SU-DHL-6 (cell line): ENCODE results near the gene DGKH.

Source experiments
- H2AFZ ChIP-seq: fragments of 200-600 bp; sonication (generic); 2 replicates; pipeline ENCODE4 v1.6.1; 2014; ENCODE audit warnings: low read depth, mild to moderate bottlenecking, moderate library complexity, mixed read lengths, antibody characterized with exemption, low read length; ENCODE audit not compliant: severe bottlenecking
- H3F3A ChIP-seq: fragments of 200-600 bp; shearing (Covaris generic); 2 replicates; pipeline ENCODE4 v1.6.0; 2016; ENCODE audit warnings: antibody characterized with exemption, mild to moderate bottlenecking; ENCODE audit not compliant: insufficient read depth
- H3K27ac ChIP-seq: fragments of 200-600 bp; sonication (generic); 2 replicates; pipeline ENCODE4 v1.5.1; 2016; ENCODE audit warnings: low read depth, mild to moderate bottlenecking, low read length, moderate library complexity, mixed read lengths
- H3K27me3 ChIP-seq: fragments of 200-600 bp; sonication (generic), shearing (Covaris generic); 2 replicates; pipeline ENCODE4 v1.6.0; 2014; ENCODE audit warnings: mild to moderate bottlenecking, low read length
- H3K36me3 ChIP-seq: fragments of 200-600 bp; sonication (generic); 2 replicates; pipeline ENCODE4 v1.6.1; 2014; ENCODE audit warnings: mild to moderate bottlenecking, low read length, mixed read lengths
- H3K4me2 ChIP-seq: fragments of 300-600, 200-600 bp; shearing (Covaris generic), sonication (generic); 2 replicates; pipeline ENCODE4 v1.6.0; 2014; ENCODE audit warnings: low read length, low read depth, mild to moderate bottlenecking; ENCODE audit not compliant: poor library complexity, severe bottlenecking
- H3K4me3 ChIP-seq: fragments of 200-600 bp; sonication (generic); 2 replicates; pipeline ENCODE4 v1.5.1; 2014; ENCODE audit warnings: antibody characterized with exemption, low read length, mild to moderate bottlenecking, mixed read lengths; ENCODE audit not compliant: insufficient read depth, poor library complexity, severe bottlenecking
- H3K79me2 ChIP-seq: fragments of 200-600 bp; sonication (generic); 2 replicates; pipeline ENCODE4 v1.6.1; 2014; ENCODE audit warnings: mild to moderate bottlenecking, low read length, moderate library complexity; ENCODE audit not compliant: insufficient read depth
- H3K9ac ChIP-seq: fragments of 200-600 bp; sonication (generic); 2 replicates; pipeline ENCODE4 v1.7.0; 2014; ENCODE audit warnings: mild to moderate bottlenecking, low read length
- H3K9me2 ChIP-seq: fragments of 200-600 bp; sonication (generic); replicated peaks from 2 replicates; pipeline ENCODE4 v1.6.1; 2014; ENCODE audit warnings: low read length; ENCODE audit not compliant: insufficient read depth
- H3K9me3 ChIP-seq: fragments of 200-600 bp; sonication (generic); 2 replicates; pipeline ENCODE4 v1.6.1; 2014; ENCODE audit warnings: low read length, mixed read lengths; ENCODE audit not compliant: insufficient read depth
- H4K20me1 ChIP-seq: fragments of 200-600 bp; sonication (generic); 2 replicates; pipeline ENCODE4 v1.6.1; 2014; ENCODE audit warnings: low read depth, mild to moderate bottlenecking, antibody characterized with exemption, low read length, moderate library complexity, mixed read lengths
- EZH2phosphoT487 ChIP-seq: fragments of 200-600 bp; sonication (generic), shearing (Covaris generic); conservative IDR thresholded peaks from 2 replicates; pipeline ENCODE4 v1.6.1; 2018; ENCODE audit warnings: mild to moderate bottlenecking, antibody characterized with exemption, low read length, moderate library complexity, mixed read lengths
- TF ChIP-seq, protein P1 (sequence below): fragments of 200-600 bp; sonication (generic); IDR thresholded peaks from one replicate; pipeline ENCODE4 v1.5.1; 2017; ENCODE audit warnings: antibody characterized with exemption, mild to moderate bottlenecking, low read length, moderate library complexity; ENCODE audit not compliant: insufficient read depth, poor library complexity, severe bottlenecking

The DGKH gene

DNA sequence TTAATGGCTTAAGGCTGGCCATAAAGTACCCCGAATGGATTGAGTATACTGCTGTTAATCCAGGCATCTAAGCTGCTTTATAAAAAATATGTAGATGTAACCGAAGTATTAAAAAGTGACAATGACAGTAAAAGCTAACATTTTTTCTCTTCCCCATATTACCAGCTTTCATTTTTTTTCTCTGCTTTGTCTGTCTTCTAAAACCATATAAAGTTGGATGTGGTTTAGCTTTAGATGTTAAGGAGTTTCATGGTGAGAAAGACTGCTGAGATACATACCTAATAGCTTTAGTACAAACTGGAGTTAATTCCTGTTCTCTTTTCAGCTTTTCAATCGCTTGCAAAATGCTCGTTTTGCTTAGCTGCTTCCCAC lies 224.3 kb downstream of the DGKH start:
- H3K27ac ChIP-seq: peak overlapping the region; percentile 83
- no peaks in the 10 kb centered on the region for H4K20me1 ChIP-seq
- no peak overlapping the region for H2AFZ ChIP-seq
- TF ChIP-seq EZH2phosphoT487: no peak
- TF ChIP-seq, protein P1, sequence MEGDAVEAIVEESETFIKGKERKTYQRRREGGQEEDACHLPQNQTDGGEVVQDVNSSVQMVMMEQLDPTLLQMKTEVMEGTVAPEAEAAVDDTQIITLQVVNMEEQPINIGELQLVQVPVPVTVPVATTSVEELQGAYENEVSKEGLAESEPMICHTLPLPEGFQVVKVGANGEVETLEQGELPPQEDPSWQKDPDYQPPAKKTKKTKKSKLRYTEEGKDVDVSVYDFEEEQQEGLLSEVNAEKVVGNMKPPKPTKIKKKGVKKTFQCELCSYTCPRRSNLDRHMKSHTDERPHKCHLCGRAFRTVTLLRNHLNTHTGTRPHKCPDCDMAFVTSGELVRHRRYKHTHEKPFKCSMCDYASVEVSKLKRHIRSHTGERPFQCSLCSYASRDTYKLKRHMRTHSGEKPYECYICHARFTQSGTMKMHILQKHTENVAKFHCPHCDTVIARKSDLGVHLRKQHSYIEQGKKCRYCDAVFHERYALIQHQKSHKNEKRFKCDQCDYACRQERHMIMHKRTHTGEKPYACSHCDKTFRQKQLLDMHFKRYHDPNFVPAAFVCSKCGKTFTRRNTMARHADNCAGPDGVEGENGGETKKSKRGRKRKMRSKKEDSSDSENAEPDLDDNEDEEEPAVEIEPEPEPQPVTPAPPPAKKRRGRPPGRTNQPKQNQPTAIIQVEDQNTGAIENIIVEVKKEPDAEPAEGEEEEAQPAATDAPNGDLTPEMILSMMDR: no peak
- H3K9me2 ChIP-seq: no peaks in the 10 kb centered on the region
- peaks cover 57% of the 10 kb centered on the region for H3K79me2 ChIP-seq
- no peaks in the 10 kb centered on the region for H3K9me3 ChIP-seq
- peak overlapping the region; percentile 92 for H3K9ac ChIP-seq
- peaks cover 1% of the 10 kb centered on the region; the same call in 1 of the 2 replicates for H3K36me3 ChIP-seq
- H3K4me2 ChIP-seq: peak overlapping the region; percentile 91
- H3K27me3 ChIP-seq: no peaks in the 10 kb centered on the region
- H3K4me3 ChIP-seq: peak overlapping the region; percentile 75
- peaks cover 9% of the 10 kb centered on the region; the same call in 1 of the 2 replicates for H3F3A ChIP-seq

DNA sequence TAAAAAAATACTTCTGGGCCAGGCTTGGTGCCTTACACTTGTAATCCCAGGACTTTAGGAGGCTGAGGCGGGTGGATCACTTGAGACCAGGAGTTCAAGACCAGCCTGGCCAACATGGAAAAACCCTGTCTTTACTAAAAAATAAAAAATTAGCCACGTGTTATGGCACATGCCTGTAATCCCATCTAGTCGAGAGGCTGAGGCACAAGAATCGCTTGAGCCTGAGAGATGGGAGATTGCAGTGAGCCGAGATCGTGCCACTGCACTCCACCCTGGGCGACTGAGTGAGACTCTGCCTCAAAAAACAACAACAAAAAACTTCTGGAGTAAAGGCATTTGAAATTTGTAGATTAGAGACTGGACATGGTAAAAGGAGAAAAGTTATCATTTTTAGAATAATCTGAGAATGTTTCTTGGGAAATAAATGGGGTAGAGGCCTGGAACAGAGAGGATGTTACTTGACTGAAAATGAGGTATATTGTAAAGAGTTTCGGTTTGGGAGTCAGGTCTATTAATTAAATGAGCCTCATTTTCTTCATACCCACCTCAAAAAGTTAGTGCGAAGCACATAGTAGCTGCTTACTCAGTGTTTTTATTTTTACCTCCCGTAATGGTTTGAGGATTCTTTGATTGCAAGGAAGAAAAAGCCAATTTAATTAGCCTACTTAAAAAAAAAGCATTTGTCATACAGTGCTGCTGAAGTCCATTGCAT lies 226.1 kb downstream of the DGKH start:
- Histone ChIP-seq H3K4me2 (peak overlapping the region; percentile 91), H3K9ac (peak overlapping the region; percentile 92), H2AFZ (no peak overlapping the region)

DNA sequence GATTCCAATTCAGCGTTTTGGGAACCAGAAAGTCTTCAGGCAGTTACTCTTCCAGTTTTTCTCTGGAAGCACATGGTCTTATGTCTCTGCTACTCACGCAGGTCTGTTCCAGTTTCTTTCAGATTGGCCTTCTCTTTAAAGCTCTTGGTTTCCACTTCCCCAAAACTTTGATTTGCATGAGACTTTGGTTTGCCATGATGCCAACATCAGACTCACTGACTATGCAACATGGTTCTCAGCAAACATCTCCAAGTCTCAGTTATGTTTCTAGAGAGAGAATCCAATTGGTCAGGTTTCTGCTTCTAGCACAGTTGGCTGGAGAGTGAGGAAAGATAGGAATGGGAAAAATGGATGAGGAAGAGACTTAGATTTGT lies 226.6 kb downstream of the DGKH start:
- Histone ChIP-seq H3K27ac (peak overlapping the region; percentile 83), H3K9ac (peak overlapping the region; percentile 92), H3K4me3 (peak overlapping the region; percentile 75), H3K9me3 (no peaks in the 10 kb centered on the region), H2AFZ (no peak overlapping the region), H3K79me2 (peaks cover 80% of the 10 kb centered on the region), H3K4me2 (peak overlapping the region; percentile 91), H3K9me2 (no peaks in the 10 kb centered on the region), H3K27me3 (no peaks in the 10 kb centered on the region), H4K20me1 (no peaks in the 10 kb centered on the region), H3K36me3 (peaks cover 3% of the 10 kb centered on the region; the same call in 1 of the 2 replicates), H3F3A (peaks cover 12% of the 10 kb centered on the region; the same call in 1 of the 2 replicates)
- TF ChIP-seq, protein P1: no peak
- TF ChIP-seq EZH2phosphoT487: no peak

More for the DNA sequence above, 226.1 kb downstream of the DGKH start:
- peaks cover 12% of the 10 kb centered on the region; the same call in 1 of the 2 replicates for H3F3A ChIP-seq
- H3K4me3 ChIP-seq: peak overlapping the region; percentile 75
- H3K9me2 ChIP-seq: no peaks in the 10 kb centered on the region
- no peak for TF ChIP-seq EZH2phosphoT487
- TF ChIP-seq, protein P1: no peak
- peak overlapping the region; percentile 83 for H3K27ac ChIP-seq
- H3K9me3 ChIP-seq: no peaks in the 10 kb centered on the region
- no peaks in the 10 kb centered on the region for H3K27me3 ChIP-seq
- H3K36me3 ChIP-seq: peaks cover 3% of the 10 kb centered on the region; the same call in 1 of the 2 replicates
- H4K20me1 ChIP-seq: no peaks in the 10 kb centered on the region
- H3K79me2 ChIP-seq: peaks cover 75% of the 10 kb centered on the region
